Loucy (cell line): ENCODE data around the gene DCP1A.

Experiments used
- EZH2phosphoT487 ChIP-seq: fragments of 200-600 bp; IDR thresholded peaks from 2 replicates; pipeline ENCODE4 v1.6.1; 2018; ENCODE audit warnings: antibody characterized with exemption, mild to moderate bottlenecking, moderate library complexity, borderline replicate concordance
- TF ChIP-seq, protein P1 (sequence below): fragments of 200-600 bp; sonication (generic); conservative IDR thresholded peaks from 2 replicates; pipeline ENCODE4 v1.5.1; 2014; ENCODE audit warnings: mild to moderate bottlenecking, antibody characterized with exemption, low read length

DNA sequence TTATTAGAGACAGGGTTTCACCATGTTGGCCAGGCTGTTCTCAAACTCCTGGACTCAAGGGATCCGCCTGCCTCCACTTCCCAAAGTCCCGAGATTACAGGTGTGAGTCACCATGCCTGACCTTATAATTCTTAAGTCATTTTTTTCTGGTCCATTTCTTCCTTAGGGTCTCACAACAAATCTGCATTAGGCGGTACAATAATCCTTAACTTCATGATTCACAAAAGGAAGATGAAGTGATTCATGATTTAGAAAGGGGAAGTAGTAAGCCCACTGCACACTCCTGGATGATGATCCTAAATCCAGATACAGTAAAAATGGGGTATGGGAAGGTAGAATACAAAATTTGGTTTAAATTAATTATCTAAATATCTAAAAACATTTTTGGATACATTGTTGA is 46.5 kb downstream of the DCP1A start:
- TF ChIP-seq, protein P1, sequence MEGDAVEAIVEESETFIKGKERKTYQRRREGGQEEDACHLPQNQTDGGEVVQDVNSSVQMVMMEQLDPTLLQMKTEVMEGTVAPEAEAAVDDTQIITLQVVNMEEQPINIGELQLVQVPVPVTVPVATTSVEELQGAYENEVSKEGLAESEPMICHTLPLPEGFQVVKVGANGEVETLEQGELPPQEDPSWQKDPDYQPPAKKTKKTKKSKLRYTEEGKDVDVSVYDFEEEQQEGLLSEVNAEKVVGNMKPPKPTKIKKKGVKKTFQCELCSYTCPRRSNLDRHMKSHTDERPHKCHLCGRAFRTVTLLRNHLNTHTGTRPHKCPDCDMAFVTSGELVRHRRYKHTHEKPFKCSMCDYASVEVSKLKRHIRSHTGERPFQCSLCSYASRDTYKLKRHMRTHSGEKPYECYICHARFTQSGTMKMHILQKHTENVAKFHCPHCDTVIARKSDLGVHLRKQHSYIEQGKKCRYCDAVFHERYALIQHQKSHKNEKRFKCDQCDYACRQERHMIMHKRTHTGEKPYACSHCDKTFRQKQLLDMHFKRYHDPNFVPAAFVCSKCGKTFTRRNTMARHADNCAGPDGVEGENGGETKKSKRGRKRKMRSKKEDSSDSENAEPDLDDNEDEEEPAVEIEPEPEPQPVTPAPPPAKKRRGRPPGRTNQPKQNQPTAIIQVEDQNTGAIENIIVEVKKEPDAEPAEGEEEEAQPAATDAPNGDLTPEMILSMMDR: no peak
- no peak for TF ChIP-seq EZH2phosphoT487
